ENCODE results near the gene CHST1. TPM values are rescaled to one million over a fixed set of nuclear protein-coding genes. Genes with fewer than 3 reads are reported as not detected.

Gene CHST1
- total RNA-seq, 1 donor from 2014 or later = not detected

DNA sequence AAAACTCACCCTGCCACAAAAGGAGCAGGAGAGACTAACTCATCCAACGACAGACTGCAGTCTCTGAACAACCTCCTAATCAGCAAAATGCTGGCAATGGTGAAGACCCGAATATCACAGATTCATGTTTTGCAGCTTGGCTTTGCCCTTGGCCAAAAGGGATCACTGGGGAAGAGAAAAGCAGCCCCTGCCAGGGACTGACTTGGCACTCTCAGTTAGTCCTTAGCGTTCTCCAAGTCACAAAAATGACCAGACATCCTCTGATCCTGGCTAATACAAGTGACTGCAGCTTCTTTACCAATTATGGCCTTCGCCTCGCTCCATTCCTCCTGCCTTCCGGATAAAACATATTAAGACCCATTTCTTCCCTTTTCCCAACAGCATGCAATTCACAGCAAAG is 22.4 kb upstream of the CHST1 start:
- TF ChIP-seq EZH2 (IDR thresholded peaks at IDR 0.05) (no peak), EZH2phosphoT487 (IDR thresholded peaks at IDR 0.05) (no peak)
- TF ChIP-seq, protein P1, sequence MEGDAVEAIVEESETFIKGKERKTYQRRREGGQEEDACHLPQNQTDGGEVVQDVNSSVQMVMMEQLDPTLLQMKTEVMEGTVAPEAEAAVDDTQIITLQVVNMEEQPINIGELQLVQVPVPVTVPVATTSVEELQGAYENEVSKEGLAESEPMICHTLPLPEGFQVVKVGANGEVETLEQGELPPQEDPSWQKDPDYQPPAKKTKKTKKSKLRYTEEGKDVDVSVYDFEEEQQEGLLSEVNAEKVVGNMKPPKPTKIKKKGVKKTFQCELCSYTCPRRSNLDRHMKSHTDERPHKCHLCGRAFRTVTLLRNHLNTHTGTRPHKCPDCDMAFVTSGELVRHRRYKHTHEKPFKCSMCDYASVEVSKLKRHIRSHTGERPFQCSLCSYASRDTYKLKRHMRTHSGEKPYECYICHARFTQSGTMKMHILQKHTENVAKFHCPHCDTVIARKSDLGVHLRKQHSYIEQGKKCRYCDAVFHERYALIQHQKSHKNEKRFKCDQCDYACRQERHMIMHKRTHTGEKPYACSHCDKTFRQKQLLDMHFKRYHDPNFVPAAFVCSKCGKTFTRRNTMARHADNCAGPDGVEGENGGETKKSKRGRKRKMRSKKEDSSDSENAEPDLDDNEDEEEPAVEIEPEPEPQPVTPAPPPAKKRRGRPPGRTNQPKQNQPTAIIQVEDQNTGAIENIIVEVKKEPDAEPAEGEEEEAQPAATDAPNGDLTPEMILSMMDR (IDR thresholded peaks at IDR 0.05) = no peak
- Histone ChIP-seq H3F3A (ENCODE audit: low read depth) (peaks cover 12% of the 10 kb centered on the region), H3K4me2 (peak overlapping the region; percentile 64), H3K36me3 (no peaks in the 10 kb centered on the region), H4K20me1 (ENCODE audit: low read depth) (no peaks in the 10 kb centered on the region), H3K4me1 (peaks cover 43% of the 10 kb centered on the region), H3K9me3 (ENCODE audit: low read depth) (no peaks in the 10 kb centered on the region), H2AFZ (replicated peaks) (no peak overlapping the region), H3K4me3 (no peak overlapping the region), H3K9ac (no peak overlapping the region), H3K27ac (no peak overlapping the region), H3K27me3 (peaks cover 9% of the 10 kb centered on the region), H3K79me2 (ENCODE audit: low read depth) (no peaks in the 10 kb centered on the region)
- Mint-ChIP-seq H3K4me1 (peaks cover 24% of the 10 kb centered on the region), H3K9me3 (no peaks in the 10 kb centered on the region), H3K27me3 (ENCODE audit: insufficient read depth, low read depth) (peaks cover 3% of the 10 kb centered on the region), H3K4me3 (no peak overlapping the region), H3K27ac (no peak overlapping the region), H3K36me3 (no peaks in the 10 kb centered on the region)
- DNase-seq (ENCODE audit: low spot score) = no peak

DNA sequence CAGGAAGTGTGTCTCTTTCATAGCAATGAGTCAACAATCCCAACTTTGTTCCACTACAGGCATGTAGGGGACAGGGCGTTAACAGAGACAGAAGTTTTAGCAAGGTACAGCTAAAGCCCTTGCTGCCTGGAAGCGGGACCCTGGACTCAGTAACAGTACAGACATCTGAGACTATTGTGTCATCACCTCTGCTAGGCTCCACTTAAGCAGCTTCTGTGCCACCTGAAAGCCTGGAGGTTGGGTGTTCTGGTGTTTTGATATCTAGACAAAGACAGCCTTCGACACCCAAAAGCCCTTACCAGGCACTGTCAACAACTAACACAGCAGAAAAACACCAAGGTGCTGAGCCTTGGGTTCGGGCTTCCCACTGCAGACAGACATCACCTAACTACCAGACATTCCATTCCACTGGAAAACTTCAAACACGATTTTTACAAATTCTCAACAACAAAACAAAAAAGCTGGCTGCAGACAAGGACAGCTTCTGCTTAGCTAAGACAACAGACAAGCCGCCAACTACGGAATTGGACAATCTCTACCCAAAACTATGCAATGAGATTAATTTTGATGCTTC is 20.6 kb upstream of the CHST1 start:
- H3K27me3 Mint-ChIP-seq (ENCODE audit: insufficient read depth, low read depth) = peaks cover 9% of the 10 kb centered on the region

DNA sequence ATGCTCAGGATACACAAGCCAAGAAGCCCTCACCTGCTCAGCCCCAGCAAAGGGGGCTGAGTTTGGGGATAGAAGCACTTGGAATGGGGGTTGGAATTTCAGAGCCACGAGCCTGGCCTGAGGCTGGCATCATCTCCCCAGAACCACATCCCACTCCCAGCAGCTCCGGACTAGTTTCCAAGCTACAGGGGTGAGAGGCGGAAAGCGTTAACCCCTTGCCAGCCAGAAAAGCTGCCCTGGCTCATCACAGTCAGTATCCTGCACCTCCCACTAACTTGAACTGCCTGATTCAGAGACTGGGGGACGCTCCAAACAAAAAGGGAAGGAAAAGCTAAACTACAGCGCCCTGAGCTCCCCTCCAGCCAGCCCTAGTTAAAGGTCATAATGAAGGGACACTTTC is 19.0 kb upstream of the CHST1 start:
- TF ChIP-seq, protein P1 (IDR thresholded peaks at IDR 0.05) = no peak
- no peak for TF ChIP-seq EZH2 (IDR thresholded peaks at IDR 0.05)
- Mint-ChIP-seq H3K4me3 (no peak overlapping the region), H3K4me1 (peaks cover 29% of the 10 kb centered on the region), H3K9me3 (no peaks in the 10 kb centered on the region), H3K36me3 (no peaks in the 10 kb centered on the region), H3K27ac (peak overlapping the region; percentile 9), H3K27me3 (ENCODE audit: insufficient read depth, low read depth) (peaks cover 9% of the 10 kb centered on the region)
- Histone ChIP-seq H3K4me3 (no peak overlapping the region), H3K9ac (no peak overlapping the region), H3K36me3 (no peaks in the 10 kb centered on the region), H3K9me3 (ENCODE audit: low read depth) (no peaks in the 10 kb centered on the region), H4K20me1 (ENCODE audit: low read depth) (no peaks in the 10 kb centered on the region), H3K27ac (no peak overlapping the region), H2AFZ (replicated peaks) (no peak overlapping the region), H3K4me2 (peak overlapping the region; percentile 7), H3K79me2 (ENCODE audit: low read depth) (no peaks in the 10 kb centered on the region), H3K4me1 (peaks cover 43% of the 10 kb centered on the region), H3K27me3 (peaks cover 9% of the 10 kb centered on the region), H3F3A (ENCODE audit: low read depth) (peaks cover 12% of the 10 kb centered on the region)
- DNase-seq (ENCODE audit: low spot score) = no peak

More for the DNA sequence above, 20.6 kb upstream of the CHST1 start:
- Mint-ChIP-seq H3K27ac (no peak overlapping the region), H3K4me3 (no peak overlapping the region), H3K36me3 (no peaks in the 10 kb centered on the region), H3K4me1 (peaks cover 24% of the 10 kb centered on the region), H3K9me3 (no peaks in the 10 kb centered on the region)
- Histone ChIP-seq H3K79me2 (ENCODE audit: low read depth) (no peaks in the 10 kb centered on the region), H3K4me1 (peaks cover 43% of the 10 kb centered on the region), H3K4me2 (peak overlapping the region; percentile 64), H3K9me3 (ENCODE audit: low read depth) (no peaks in the 10 kb centered on the region), H3K36me3 (no peaks in the 10 kb centered on the region), H3K27me3 (peaks cover 9% of the 10 kb centered on the region), H3K9ac (no peak overlapping the region), H2AFZ (replicated peaks) (no peak overlapping the region), H4K20me1 (ENCODE audit: low read depth) (no peaks in the 10 kb centered on the region), H3F3A (ENCODE audit: low read depth) (peaks cover 12% of the 10 kb centered on the region), H3K4me3 (no peak overlapping the region), H3K27ac (no peak overlapping the region)
- TF ChIP-seq EZH2 (IDR thresholded peaks at IDR 0.05) (no peak), EZH2phosphoT487 (IDR thresholded peaks at IDR 0.05) (no peak)
- TF ChIP-seq, protein P1 (IDR thresholded peaks at IDR 0.05) = no peak
- DNase-seq (ENCODE audit: low spot score) = no peak
